Stimulated activated CD4-positive, alpha-beta T cell treated with anti-CD3 and anti-CD28 coated beads, Interleukin-15, amount 100 ng/mL, for 1 hour (primary cell): Measurements from ENCODE around the gene AIPL1.
A peak's percentile ranks its signal among the peaks of the same experiment; 100 is the strongest.
"Not testable (repeated sequence)": the region's sequence is repeated elsewhere in the genome, so short reads cannot be mapped to it uniquely, and the experiment has no call there.

Experiments
- DNase-seq, 2 donors: peaks; one replicate each; pipeline ENCODE4 v3.0.0-alpha.2; 2020; ENCODE audit warnings: low read depth in 1 of 2, low spot score in 1 of 2

The AIPL1 gene

GRCh38 chr17:6435051-6435450 is at the start of gene AIPL1:
Gene AIPL1, minus strand, starts transcription at chr17:6435121. Its CDS starts 17 bp downstream, at chr17:6435104.
- no peak for DNase-seq

DNA sequence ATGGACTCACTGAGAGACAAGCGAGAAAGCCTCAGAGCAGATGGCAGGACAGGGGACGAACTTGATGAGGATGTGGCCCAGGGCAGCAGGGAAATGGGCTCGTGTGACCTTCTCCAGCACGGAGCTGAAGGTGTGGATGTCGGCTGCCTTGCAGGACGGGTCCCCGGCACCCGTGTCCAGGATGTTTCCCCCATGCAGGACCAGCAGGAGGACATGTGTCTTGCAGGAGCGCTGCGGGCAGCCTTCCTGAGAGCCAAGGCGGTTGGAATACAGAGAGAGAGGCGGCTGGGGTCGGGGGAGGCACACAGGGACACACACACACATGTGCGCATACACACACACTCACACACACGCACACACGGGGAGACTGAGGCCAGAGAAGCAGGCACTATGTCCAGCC is 48.6 kb upstream of the AIPL1 start:
- DNase-seq = no peak

GRCh38 chr17:6482796-6483195 is 47.9 kb upstream of the AIPL1 start:
- not testable (repeated sequence) for DNase-seq

DNA sequence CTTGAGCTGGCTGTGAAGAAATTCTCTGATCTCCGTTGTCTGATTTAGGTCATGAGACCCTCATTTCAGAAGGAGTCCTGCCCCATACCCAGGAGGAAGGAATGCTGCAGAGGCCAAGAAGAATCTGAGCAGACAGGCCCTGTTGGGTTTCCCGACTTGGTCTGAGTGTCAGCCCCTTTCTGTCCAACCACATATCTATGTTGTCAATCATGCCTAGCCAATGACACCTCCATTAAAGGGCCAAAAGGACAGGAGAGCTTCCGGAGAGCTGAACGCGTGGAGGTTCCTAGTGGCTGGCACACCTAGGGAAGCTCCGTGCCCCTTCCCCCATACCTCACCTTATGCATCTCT is 47.2 kb upstream of the AIPL1 start:
- no peak for DNase-seq

- DNase-seq = no peak
These were observed 45.4 kb upstream of the AIPL1 start for GRCh38 chr17:6480303-6480675.

DNA sequence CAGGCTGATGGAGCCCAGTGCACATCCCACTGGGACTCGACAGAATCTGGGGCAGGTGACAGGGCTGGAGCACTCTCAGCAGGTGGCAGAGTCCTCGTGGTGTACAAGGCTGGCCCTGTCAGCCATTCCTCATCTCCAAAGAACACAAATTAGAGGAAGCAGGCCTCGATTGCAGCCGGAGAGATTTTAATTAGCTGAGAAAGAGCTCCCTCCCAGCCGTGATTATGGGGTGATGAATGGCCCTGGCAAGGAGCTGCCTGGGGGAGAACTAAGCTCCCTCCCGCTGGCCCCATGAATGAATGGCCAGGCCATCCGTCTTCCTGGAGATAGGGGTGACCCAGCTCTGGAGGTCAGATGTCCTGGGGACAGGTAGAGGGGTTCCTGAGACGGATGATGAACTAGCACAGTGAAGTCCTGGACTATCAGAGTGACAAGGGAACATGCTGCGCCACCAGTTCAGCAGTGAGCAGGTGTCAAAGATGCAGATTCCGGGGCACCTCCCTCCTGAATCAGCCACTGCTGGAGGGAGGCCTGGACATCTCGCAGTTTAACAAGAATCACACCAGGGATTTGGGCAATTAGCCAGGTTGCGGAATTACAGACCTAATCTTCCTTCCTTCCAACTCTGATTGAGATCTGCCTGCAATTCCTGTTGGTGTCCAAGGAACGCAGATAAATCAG is 44.8 kb upstream of the AIPL1 start:
- no peak for DNase-seq

GRCh38 chr17:6478486-6478885 is 43.6 kb upstream of the AIPL1 start:
- no peak for DNase-seq

GRCh38 chr17:6477831-6478383 is 43.0 kb upstream of the AIPL1 start:
- no peak for DNase-seq

- DNase-seq = no peak
These were observed 41.9 kb upstream of the AIPL1 start for GRCh38 chr17:6476810-6477179.

DNA sequence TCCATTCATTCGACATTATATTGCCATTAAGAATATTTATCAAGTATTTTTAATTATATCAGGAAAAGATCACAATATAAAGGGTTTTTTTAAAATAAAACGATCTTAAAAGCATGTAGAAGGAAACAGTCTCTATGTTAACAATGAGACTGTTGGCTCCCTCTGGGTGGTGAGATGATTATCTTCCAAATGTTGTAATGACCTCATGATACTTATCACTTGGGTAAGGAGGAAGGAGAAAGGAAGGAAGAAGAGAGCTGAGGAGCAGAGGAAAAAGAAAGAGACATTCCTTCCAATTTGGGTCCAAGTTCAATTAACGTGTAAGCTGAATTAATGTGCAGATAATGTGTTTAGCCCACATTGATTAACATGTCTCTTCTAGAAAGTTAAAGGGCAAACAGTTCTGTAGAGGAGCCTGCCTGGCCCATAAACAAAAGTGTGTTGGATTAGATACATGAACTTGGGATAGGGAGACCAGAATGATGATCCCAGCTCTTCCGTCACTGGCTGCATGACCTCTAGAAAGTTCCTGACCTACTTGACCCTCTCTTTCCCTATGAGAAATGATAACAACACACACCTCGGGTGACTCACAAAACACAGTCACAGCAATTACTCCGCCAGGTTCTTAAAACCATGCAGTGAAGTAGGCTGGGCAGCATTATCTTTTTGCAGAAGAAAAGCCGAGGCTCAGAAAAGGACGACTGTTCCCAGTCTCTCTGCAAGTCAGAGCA is 41.3 kb upstream of the AIPL1 start:
- no peak for DNase-seq

- no peak for DNase-seq
These were observed 40.5 kb upstream of the AIPL1 start for GRCh38 chr17:6475411-6475810.

- DNase-seq = no peak
These were observed 40.0 kb upstream of the AIPL1 start for GRCh38 chr17:6474906-6475305.

DNA sequence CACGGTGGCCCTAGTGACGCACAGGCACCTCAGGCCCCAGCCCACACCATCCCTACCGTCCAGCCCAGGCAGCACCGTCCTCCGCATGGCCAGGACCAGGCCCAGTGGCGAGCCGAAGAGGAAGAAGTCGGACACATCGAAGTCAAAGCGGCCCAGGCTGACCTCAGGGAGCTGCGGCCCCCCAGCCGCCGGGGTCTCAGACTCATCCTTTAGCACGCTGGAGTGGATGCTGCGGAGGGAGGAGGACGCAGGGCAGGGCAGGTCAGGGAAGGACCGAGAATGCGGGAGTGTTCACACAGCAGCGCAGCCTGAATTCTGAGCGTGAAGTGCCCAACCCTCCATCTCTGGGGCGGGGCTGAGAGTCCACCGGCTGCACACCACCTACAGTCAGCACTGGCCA is 39.5 kb upstream of the AIPL1 start:
- DNase-seq = no peak

DNA sequence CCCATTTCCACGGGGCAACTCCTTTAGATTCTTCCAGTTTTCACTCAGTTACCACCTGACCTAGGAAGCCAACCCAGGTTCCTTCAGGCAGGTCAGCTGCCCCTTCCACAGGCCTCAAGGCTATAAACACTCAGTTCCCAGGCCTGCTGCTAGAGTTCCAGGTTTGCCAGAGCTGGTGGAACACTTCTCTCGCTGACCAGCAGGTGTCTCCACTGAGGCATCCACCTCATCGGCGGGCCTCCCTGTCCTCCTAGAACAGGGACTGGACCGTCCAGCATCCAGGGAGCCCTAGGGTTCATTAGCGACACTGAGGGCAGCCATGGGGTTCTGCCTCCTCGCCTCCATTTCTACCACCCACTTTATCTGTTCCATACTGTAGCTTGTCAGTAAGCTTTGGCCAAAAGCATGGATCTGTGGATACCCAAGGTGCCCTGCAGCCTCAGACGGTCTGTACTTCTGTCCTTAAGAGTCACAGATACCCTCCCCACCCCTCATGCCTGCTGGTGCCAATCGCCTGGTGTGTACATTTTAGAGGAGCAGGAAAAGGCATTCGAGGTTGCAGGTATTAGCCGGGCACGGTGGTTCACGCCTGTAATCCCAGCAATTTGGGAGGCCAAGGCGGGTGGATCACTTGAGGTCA is 38.3 kb upstream of the AIPL1 start:
- peak; percentile 16 to 51 for DNase-seq

DNA sequence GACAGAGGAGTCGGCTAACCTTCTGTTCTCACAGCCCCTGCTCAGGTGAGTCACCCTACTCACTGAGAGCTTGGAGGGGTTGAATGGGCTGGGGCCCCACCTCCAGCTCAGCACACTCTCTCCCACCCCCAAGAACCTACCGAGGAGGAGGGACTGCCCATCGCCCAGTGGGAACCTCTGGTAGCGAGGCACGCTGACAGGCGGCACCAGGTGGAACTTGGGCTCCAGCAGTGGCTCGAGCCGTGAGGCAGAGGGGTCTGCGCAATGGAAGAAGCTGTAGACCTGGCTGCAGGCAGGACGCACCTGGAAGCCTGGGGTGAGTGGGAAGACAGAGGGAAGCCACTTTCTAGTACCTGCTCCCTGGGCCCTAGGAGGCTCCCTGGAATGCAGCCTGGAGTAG is 37.6 kb upstream of the AIPL1 start:
- DNase-seq = no peak

DNA sequence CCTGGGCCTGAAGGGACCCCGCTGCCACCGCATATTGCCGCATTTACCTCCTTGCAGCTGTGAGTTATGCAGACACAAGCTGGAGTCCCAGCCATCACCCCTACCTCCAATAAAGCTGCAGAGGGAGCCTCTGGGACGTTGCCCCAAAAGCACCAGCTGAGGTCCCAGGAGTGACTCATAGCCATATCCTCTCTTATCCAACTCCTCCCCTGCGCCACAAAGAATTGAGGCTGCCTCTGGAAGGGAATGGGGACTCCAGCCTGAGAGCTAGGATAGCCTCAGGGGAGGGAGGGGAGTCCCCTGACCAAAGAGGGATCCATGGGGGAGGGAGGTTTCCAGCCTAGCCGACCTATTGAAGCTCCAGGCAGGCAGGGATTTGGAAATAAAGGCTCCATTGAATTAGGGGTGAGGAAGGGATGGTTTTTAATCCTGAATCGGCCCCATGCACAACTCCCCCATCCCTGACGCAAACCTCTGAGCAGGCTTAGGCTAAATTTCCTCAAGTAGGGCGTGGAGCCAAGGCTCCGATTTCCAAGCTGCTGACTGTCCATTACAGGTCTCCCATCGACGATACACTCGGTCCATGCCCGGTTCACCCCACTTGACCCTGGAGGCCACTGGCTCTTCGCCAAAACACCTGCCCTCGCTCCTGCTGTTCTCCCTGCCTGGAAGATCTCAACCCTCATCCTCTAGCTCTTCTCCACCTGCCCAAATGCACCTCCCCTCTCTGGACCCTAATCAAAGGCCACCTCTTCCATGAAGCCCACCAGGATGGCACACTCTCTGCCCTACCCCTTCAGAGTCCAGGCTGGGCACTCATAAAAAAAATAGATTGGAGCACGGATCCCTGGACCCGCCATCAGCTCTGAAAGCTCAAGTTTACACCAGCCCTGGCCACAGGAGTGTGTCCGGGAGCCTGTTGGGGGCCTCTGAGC is 36.9 kb upstream of the AIPL1 start:
- no peak for DNase-seq

GRCh38 chr17:6470751-6471521 is 36.0 kb upstream of the AIPL1 start:
- no peak for DNase-seq

GRCh38 chr17:6470146-6470718 is 35.3 kb upstream of the AIPL1 start:
- no peak for DNase-seq

DNA sequence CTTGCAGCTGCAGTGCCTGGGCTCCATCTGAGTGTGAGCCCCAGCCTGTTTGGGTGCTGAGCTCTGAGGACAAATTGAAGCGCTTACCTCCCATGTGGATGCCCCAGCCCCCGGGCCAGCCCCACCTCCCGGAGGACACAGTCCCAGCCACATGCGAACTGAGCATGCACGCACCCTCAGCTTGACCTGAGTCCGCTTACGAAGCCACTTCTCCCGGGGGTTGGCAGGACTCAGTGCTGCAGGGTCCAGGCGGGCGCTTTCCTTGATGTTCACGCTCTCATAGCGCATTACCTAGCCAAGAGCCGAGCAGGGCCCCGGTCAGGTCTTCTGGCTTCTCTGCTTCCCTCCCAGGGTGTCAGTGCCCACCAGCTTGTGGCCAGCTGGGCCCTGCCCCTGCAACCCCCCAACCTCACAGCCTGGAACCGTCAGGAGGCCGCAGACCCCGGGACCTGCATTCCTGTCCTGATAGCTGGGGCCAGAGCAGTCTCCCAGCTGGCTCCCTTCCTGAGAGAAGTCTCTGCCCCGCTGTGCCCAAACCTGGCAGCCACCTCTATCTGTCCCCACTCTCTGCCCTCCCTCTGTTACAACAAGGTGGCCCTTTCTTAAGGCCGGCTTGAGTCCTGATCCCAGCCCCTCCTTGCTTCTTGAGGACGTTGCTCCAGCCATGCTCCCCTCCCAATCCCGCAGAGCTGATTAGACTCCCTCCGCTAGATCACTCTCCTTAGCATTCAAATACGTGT is 33.3 kb upstream of the AIPL1 start:
- DNase-seq = no peak
